ENCODE results near the gene DUSP7.
A peak's percentile ranks its signal among the peaks of the same experiment; 100 is the strongest.

Gene DUSP7

DNA sequence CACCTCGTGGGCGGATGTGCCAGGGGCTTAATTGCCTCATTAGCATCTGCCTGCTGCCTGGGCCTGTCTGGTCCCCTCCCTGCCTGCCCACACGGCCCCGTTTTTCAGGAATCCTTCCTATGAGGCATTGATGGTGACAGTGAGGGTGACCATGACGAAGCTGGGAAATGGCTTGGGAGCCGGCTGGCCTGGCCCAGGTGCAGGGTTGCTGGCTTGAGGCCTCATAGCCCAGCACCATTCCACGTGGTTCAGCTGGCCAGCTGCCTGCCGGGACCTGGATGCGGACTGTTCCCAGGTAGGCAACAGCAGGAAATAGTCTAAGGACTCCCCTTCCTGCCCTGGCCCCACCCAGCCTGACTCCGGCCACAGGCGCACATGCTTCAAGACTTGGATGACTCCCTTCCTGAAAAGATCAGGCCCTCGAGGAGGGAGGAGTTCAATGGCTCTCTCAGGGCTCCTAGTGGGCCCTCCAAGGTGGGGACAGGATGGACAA is 8.9 kb upstream of the DUSP7 start:
- DNase-seq, result no peak

DNA sequence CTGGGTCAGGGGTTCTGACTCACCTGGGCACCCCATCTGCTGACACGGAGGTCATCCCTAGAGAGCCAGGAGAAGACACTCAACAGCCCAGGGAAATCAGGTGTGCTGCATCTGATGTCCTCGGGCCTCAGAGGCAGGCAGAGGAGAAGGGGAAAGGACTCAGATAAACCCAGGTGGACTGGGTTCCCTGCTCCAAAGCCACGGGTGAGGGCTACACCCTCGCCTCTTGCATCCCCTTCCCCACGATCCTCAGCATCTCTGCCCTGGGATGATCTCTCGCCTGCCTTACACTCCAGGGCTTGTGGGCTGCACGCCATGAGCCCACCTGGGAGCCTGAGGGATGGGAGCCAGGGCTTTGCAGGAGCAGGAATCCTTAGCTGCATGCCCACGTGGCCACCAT is 8.2 kb upstream of the DUSP7 start:
- DNase-seq, result no peak

DNA sequence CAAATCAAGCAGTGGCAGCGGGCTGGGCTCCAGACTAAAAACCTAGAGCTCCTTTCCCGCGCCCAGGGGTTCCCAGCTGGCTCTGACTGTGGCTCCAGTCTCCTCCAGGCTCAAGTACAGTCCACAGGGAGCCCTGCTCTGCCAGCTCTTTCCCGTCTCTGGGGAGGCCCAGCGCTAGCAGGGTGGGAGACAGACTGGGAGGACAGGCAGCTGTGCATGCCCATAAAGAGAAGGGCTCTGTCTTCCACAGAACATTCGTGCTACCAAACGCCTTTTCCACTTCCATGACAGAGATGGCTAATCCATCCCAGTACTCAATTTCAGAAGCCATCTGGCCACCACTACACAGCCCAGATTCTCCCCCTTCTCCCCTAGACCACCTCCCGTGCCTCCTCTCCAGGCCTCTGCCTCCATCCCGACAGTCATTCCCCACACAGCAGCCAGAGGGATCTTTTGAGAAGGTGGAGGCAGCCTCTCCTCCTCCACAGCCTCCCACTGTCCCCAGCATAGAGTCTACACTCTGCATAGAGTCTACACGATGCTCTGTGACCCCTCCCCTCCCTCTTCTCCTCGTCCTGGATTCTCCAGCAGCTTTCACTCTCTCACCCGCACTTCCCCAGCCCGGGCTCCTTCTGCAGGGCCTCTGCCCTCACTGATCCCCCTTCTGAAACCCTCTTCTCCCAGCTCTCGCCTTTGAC is 6.8 kb upstream of the DUSP7 start:
- no peak for DNase-seq

DNA sequence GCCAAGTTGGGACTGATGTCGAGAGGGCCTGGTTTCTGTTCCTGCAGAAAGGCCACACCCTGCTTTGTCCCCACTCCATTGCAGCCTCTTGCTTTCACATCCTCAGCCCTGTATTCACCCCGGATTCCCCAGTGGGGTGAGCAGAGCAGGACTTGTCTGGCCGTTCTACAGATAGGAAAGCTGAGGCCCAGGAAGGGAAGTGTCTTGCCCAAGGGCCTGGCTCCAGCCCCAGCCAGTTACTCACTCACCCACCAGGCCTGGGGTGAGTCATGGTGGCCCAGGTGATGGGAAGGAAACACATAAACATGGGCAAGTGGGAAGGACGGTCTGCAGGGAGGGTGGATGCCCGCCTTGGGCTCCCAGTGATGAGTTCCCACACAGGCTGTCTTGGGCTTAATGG is 6.1 kb upstream of the DUSP7 start:
- no peak for DNase-seq

DNA sequence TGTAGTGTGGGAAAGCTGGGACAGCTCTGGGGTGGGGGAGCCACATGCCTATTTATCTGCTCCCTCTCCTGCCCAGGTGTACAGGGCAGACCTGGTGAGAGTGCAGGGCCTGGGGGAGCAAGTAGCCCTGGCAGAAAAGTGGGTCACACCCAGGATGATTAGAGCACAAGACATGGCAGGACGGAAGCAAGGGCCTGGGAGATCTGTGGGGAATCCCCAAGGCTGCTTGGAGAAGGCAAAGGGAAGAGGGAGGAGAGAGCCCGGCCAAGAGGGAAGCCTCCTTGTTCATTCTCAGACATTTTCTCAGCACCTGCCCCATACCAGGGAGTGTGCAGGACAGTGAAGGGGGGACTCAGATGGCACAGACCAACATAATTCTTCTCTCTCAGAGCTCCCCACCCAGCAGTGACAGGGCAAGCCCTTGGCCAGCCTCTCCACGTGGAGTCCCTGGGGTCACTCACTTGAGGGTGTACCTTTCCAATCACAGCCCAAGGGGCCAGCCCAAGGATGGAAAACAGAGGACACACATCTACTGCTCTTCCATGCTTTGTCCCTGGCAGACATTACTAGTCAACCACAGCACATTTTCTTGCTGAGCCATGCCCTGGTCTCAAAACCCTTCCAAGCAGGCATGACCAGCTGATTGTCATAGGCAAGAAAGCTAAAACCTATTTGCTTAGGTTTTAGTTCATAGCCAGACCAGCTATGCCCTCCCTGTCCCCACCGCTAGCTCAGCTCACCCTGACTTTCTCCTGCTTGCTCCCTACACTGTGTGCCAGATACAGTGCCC is 4.9 kb upstream of the DUSP7 start:
- DNase-seq, result no peak

DNA sequence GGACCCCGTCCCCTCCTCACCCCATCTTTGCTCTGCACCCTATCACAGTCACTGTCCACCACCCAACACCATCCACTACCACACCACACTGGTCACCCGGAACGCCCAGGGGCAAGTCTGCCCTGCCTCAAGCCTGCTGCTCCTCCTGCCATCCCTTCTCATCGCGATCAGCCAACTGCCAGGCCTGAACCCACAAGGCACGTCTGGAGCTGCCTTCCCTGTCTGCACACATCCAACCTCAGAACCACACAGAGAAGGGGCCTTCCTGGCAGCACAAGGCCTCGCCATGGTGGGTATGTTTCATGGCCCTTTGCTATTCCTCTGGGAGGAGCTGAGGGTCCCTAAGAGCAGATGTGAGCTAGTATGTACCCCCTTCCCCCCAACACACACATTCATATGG is 3.4 kb upstream of the DUSP7 start:
- DNase-seq, result no peak

DNA sequence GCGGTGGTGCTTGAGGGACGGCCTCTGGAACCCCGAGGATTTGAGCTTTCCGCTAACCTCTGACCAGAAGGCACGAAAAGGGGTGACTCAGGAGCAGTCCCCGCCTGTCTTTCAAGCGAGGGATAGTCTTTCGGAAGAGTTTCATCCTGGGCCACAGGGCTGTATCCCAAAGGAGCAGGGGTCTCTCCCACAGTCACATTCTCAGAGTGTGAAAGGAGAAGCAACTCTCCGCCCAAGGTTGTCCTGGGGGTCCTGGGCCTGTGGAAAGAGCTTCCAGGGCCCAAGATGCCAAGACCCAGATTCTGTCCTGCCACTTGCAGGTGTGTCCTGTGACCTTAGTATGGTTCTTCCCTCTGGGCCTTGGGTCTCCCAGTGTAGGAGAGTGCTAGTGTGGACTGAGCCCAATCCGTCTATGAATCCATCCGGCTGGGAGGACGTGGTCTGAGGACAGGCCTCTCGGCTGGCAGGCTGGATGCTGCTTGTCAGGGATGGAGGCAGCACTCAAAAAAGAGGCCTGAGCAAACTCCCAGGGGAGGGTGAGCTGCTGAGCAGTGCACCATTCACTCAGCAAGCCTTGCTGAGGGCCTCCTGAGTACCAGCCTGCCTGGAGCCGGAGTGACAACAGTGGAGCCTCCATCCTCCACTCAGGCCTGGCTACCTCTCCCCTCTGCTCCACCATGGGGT is 1.6 kb upstream of the DUSP7 start:
- DNase-seq, result no peak

DNA sequence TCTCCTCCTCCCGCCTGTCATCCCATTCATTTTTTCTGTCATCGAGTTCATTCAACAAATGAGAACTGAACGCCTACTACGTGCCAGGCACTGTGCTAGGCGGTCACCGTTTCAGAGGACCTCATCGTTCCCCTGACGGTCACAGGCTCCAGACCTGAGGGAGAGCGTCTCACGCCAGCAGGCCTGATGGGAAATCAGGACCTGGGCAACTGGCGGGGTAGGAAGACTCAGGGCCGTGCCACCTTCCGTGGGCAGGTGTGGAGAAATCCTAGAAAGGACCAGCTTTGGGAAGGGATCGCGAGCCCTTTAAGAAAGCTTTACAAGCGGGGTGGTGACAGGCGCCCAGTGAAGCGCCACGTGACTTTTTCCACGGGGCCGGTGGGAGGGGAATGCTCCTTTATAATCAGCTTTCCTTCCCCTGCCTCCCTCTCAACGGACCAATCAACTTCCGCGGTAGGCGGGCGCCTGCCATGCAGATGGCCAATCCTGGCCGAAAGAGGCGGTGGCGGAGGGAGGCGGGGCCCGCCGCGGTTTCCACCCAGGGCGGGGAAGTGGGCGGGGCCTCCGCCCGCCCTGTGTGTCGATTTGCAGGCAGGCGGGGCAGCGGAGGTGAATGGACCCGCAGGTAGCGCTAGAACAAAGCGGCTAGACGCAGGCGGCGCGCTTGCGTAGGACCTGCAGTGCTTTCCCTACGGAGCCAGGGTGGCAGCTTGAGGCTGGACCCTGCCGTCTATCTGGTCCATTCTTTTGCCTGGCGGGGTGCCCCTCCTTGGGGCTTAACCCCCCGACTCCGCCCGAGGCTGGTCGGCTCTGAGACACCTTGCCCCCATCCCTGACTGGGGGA is 819 bp upstream of the DUSP7 start:
- peak; percentile 99 for DNase-seq

DNA sequence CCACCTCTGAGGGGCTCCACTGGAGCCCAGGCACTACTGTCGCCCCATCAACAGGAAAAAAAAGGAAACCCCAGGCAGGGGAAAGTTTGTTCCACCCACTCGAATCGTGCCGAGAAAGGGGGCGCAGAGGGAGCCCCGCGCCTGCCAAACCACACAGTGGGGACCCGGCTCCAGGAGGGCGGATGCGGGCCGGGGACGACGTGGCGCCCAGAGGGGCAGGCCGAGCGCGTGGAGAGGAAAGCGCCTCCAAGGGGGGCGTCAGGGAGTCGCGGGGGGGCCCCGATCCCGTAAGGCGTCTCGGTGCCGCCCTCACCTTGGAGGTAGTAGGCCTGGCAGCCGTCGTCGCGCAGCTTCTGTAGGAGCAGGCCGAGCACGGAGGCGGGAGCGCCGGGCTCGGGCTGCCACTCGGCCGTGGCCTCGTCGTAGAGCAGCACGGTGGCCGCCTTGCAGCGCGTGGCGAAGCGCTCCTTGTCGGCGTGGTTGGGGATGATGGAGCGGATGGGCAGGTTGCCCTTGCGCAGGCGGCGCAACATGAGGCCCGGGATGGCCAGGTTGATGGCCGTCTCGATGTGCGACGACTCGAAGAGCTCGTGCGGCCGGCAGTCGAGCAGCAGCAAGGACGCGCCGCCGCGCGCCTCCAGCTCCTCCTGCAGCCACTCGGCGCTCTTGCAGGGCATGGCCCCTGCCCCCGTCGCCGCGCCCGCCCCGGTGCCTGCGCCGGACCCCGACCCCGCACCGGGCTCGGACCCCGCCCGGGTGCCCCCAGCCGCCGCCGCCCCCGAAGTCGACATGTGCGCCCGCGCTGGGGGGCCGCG is 627 bp downstream of the DUSP7 start:
- DNase-seq, result peak; percentile 19

DNA sequence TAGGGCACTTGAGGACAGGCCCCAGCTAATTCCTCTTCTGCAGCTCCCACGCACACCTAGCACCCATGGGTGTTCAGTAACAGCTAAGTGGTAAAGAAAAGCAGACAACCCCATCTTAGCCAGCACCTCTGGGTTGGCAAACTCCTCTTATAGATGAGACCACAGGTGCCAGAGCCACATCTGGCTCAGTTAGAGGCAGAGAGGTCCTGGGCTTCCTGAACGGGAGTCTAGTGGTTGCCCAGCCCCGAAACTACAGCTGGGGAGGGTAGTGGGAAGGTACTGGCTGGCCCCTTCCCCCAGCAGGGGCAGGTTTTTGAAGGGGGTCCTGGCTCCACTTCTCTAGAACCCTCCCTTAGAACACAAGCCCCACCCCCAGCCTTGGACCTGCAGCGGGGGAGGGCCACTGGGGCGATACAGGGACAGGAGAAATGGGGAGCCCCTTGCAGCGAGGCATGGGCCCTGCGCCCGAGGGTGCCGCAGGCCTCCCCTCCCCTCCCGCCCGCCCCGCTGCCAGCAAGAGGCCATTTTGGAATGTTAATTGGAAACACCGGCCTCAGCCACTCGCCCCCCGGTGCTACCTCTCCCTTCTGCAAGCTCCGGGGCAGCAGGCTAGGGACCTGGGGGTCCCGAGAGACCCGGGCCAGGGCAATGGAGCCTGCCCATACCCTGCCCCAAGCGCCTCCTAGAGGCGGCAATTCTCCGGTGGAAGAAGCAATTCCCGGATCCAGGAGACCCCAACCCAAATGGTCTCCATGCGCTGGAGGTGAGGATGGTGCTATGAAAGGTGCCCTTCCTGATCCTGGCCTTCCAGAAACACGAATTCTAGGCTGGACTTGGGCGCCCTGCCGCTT is 1.5 kb downstream of the DUSP7 start:
- DNase-seq, result peak; percentile 10

DNA sequence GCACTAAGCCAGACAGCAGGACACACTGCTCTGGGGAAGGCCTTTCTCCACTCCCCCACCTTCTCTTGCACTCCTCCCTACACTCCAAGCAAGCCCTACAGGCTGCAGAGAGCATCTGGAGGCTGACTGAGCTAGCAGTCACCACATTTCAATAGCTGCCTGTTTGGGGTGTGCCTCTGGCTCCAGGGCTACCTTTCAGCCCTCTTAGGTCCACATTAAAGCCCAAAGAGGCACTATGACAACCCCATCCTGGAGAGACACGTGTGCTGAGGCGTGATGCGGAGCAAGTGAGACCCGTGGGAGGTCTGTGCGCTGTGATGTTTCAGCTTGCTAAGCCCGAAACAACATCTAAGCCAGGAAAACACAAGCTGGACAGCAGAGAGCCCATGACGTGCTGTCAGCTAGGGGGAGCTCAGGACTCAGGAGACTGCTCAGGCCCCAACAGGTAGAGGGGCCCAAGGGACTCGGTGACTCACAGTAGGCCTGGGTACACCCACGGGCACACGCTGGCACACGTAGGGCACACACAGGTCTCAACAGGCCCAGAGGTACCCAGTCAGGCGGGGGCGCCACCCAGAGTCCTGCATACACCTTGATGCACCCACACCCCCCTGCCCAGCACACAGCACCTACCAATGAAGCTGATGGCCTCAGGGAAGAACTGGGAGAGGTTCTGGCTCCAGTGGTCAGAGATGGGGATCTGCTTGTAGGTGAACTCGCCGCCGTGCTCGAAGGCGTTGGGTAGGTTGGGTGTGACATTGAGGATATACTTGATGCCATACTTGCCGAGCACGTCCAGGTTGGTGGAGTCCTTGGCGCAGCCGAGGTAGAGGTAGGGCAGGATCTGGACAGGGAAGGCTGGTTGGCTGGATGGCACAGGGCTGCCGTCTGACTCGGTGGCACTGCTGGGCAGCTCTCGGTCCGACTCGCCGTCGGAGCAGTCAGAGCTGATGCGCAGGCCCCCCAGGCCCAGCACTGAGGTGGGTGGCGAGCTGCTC is 2.8 kb downstream of the DUSP7 start:
- peak; percentile 45 for DNase-seq

DNA sequence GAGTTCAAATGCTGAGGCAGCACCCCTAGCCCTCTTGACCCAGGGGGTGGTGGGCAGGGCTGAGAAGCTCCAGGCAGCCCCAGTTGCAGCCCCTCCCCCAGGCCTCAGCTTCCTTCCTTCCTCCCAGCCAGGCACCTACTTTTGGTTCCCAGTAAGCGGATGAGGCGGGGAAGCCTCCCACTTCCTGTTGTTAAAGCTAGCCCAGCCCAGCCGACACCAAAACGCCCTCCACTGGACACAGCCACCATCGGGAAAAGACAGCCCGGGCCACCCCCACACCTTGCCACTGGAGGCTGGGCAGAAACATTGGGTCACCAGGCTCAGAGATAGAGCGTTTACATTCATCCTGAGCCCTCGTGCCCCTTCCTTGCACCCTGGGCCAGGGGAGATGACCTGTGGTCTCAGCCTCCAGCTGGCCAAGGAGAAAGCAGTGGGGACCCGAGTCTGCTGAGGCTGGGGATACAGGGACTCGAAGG is 3.5 kb downstream of the DUSP7 start:
- DNase-seq, result peak; percentile 8

DNA sequence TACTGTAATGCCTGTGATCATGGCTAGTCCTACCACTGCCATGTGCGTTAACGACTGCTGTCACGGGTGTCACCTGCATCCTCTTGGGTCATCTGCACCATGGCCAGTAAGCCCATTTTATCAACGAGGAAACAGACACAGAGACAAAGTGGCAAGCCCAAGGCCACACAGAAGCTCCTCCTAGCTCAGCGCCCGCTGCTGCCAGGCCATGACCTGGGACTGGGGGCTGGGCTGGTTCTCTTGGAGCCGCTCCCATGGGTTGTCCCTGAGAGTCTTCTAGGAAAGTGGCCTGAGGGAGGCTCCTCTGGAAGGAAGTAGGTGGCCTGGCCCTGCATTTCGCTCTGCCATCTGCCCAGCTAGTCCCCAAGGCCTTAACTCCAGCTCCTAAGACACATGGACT is 4.9 kb downstream of the DUSP7 start:
- no peak for DNase-seq

DNA sequence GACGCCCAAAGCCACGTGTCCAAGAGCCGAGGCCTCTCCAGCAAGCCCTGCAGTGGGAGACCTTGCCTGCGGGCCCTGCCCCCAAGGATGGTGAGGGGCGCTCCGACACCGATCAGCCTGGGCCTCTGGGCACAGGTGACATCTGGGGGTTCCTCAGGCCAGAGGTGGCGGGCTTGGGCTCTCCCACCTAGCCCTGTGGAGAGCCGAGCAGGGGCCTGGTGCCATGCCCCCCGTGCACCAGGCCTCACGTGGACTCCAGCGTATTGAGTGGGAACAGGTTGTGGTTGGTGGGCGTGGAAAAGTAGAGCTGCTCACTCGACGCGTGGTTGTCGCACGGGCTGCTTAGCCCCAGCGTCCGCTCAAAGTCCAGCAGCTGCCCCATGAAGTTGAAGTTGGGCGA is 5.8 kb downstream of the DUSP7 start:
- DNase-seq, result no peak

DNA sequence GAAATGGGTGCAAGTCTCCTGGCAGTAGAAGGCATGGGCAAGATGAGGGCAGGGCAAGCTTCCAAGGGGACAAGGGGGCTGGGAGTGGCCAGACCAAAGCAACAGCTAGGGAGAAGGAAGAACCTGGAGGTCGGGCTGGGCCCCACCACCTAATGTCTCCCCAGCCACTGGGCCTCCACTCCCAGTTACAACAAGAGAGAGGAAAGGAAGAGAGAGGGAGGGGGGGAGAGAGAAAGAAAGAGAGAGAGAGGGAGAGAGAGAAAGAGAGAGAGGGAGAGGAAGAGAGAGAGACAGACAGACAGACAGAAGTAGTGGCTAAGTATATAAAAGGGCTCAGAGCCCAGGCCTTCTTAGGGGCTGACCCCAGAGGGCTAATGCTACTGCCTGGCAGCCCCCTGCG is 6.9 kb downstream of the DUSP7 start:
- DNase-seq, result no peak

DNA sequence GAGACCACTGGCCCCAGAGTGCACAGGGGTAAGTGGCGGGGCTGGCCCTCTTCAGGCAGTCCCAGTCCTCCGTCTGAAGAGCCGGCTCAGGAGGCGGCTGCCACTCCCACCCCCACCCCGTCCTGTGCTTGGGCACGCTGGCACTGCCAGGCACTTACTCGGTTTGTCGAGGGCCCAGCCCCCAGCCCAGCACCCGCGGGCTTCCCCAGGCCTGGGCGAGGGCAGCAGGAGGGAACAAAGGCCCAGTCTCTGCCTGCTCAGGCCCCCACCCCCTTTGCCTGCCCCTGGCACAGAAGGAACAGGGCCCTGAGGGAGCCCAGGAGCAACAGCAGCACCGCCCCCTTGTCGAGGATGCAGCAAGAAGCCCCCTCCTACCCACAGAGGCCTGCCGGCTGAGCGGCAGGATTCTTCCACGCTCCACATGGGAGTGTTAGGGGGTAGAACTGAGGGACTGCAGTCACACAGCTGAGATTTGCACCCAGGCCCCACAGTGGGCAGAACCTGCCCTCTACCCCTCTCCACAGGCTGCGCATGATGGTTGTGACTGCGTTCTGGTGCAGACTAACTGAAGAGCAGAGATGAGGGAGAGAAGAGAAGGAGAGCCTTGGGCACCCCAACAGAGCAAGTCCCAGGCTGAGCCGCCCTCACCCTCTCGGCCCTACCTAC is 8.9 kb downstream of the DUSP7 start:
- DNase-seq, result no peak

DNA sequence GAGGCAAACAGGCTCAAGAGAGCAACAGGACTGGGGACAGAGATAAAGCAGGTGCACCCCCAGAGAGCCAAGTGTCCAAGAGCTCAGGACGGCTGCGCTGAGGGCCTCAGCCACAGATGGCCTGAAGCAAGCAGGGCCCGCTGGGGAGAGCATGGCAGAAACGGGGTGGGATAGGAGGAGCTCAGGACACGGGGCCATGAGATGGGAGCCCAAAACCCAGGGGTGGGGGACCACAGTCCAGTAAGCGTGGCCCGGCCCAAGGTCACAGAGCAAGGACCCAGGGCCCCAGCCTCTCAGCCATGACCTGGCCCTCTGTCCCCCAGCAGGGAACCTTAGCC is 9.5 kb downstream of the DUSP7 start:
- DNase-seq, result no peak

DNA sequence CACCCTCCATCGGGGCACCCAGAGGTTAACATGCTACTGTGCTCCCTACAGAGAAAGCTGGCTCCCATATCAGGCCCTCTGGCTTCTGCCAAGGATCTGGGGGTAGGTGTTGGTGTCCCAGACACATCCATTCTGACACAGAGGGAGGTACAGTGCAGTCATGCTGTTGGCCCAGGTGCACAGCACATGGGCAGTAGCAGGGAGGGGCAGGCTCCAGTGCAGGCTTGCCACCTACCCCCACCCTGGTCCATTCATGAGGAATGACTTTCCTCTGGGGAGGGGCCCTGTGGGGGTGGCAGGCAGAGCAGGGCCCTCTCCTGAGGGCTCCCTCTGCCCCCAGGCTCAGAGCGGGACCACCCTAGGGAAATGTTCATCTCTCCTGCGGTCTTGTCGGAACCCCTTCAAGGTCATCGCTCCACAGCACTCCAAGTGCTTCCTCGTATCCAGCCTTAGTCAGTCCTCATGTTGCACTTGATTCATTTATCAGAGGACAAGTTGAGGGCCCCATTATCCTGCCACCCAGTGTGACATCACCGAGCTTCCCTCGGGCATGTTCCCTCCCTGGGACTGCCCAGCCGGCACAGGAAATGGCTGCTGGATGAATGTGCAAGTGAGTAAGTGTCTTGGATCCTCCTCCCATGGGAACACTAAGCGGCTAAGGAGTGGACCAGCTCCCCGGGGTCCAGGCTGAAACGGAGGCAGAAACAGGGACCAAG is 10.0 kb downstream of the DUSP7 start:
- DNase-seq, result no peak
